GM12878 (cell line): ENCODE measurements around the gene TEX55.

Experiments
- FOXM1 ChIP-seq: IDR thresholded peaks from 2 replicates; pipeline ENCODE4 v1.6.1; 2012; ENCODE audit warnings: low read depth, mild to moderate bottlenecking, inconsistent platforms, low read length, moderate library complexity
- POLR2A ChIP-seq: IDR thresholded peaks from 2 replicates; pipeline ENCODE4 v1.6.1; 2011; ENCODE audit warnings: low read depth, mild to moderate bottlenecking, low read length
- TF ChIP-seq, protein P1 (sequence below), 3 experiments: IDR thresholded peaks in 2 of 3; conservative IDR thresholded peaks in 1 of 3; 2 replicates each; pipeline ENCODE4 v1.5.1; 2011; ENCODE audit warnings: low read depth in 3 of 3, low read length in 3 of 3, mild to moderate bottlenecking in 3 of 3, control low read depth in 2 of 3, moderate library complexity in 2 of 3, inconsistent platforms in 1 of 3, mixed read lengths in 1 of 3; ENCODE audit not compliant: control insufficient read depth in 2 of 3, insufficient read depth in 1 of 3; ENCODE audit errors: extremely low read depth in 1 of 3

DNA sequence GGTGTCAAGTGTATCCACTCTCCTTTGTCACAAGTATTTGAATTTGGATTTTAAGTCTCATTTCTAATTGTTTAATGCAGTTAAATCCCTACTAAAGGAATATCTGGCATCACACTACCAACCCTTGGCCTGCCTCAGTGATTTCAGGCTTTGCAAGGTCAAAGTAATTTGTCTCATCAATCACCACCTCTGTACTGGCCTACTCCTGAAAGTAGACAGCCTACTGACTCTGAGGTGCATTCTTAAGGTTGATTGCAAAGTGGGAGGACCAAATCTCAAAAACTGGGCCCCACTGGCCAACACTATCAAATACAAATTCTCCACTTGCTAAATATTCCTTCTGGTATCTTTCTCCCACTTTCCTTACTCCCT lies 851 bp upstream of the TEX55 start:
- no peak for TF ChIP-seq FOXM1
- no peak for TF ChIP-seq POLR2A
- TF ChIP-seq, protein P1, sequence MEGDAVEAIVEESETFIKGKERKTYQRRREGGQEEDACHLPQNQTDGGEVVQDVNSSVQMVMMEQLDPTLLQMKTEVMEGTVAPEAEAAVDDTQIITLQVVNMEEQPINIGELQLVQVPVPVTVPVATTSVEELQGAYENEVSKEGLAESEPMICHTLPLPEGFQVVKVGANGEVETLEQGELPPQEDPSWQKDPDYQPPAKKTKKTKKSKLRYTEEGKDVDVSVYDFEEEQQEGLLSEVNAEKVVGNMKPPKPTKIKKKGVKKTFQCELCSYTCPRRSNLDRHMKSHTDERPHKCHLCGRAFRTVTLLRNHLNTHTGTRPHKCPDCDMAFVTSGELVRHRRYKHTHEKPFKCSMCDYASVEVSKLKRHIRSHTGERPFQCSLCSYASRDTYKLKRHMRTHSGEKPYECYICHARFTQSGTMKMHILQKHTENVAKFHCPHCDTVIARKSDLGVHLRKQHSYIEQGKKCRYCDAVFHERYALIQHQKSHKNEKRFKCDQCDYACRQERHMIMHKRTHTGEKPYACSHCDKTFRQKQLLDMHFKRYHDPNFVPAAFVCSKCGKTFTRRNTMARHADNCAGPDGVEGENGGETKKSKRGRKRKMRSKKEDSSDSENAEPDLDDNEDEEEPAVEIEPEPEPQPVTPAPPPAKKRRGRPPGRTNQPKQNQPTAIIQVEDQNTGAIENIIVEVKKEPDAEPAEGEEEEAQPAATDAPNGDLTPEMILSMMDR (IDR thresholded peaks at IDR 0.05 in 2 of 3, conservative IDR thresholded peaks at IDR 0.05 in 1 of 3; ENCODE audit: control insufficient read depth in 2 of 3, extremely low read depth in 1 of 3, insufficient read depth in 1 of 3, low read depth in 3 of 3, low read length in 3 of 3): no peak
